GM21360 (cell line): ENCODE measurements around the gene RELL1.
"Not testable (repeated sequence)": the region's sequence is repeated elsewhere in the genome, so short reads cannot be mapped to it uniquely, and the experiment has no call there.

Experiments
- ATAC-seq: cut with Tn5 transposase; IDR thresholded peaks from one replicate; pipeline ENCODE4 v1.9.1; 2021; ENCODE audit warnings: mild to moderate bottlenecking, moderate library complexity; ENCODE audit not compliant: unreplicated experiment

RELL1 gene

GRCh38 chr4:37693450-37694190 is 7.4 kb upstream of the RELL1 start:
- no peak for ATAC-seq

DNA sequence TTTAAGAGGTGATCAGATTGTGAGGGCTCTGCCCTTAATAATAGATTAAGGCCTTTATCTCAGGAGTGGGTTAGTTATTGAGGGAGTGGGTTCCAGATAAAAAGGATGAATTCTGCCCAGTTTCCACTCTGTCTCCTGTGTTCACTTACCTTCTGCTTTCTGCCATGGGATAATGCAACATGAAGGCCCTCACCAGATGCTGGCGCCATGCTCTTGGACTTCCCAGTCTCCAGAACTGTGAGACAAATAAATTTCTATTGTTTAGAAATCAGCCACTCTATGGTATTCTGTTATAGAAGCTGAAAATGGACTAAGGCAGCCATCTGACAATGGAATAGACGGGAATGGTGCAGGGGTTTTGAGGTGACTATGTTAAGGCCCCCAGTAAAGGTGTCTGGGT is 6.9 kb upstream of the RELL1 start:
- ATAC-seq, result no peak

- ATAC-seq, result no peak
Measured at GRCh38 chr4:37690976-37691375, 4.8 kb upstream of the RELL1 start.

DNA sequence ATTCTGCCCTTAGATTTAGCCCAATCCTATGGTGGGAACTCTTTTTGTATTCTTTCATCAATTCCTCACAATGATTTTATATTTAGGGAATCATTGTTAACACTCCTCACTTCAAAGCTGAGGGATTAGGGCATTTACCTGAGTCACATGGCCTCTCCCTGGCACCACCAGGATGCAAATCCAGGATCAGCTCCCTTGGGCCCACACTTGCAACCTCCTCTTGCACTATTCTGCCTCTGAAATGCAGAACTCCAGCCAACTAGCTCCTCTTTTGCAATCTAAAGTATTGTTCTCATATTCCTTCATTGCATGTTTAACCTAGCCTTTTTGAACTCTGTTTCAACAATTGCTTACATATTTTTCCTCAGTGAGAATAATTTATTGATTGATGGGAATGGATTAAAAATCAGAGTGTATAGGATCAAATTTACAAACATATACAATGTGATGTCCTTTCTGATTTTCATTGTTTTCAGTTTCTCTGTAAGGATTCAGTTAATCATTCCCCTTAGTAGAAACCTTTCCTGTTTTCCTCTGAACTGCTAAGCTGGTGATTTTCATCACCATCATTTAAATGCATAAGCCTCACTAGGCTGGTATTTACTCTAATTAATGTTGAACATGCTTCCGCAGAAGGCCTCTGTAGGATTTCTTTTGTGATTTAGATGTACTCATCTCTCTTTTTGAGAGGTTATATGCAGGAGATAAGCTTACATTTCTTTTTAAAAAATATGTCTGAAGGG is 3.3 kb upstream of the RELL1 start:
- ATAC-seq, result no peak

DNA sequence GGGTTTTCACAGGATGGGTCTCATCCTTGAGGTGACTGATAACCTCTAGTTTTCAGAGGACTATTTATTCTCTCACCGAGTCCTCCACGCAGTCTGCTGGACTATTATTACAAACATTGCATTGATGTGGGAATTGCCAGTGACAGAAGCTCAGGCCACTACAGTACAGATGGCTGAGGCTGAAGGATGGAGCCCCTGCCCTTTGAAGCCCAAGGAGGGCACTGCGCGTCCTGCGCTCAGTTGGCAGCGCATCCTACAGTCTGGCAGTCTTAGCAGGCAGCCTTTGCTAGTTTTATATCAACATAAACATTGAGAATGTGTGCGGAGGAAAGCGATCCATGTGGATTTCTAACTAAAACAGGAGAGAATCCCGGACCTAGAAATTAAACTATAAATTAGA is 1.5 kb upstream of the RELL1 start:
- ATAC-seq, result no peak

GRCh38 chr4:37687194-37687562 is 1.0 kb upstream of the RELL1 start:
- no peak for ATAC-seq

GRCh38 chr4:37685823-37686372 is 278 bp downstream of the RELL1 start:
- peak; percentile 15 for ATAC-seq

DNA sequence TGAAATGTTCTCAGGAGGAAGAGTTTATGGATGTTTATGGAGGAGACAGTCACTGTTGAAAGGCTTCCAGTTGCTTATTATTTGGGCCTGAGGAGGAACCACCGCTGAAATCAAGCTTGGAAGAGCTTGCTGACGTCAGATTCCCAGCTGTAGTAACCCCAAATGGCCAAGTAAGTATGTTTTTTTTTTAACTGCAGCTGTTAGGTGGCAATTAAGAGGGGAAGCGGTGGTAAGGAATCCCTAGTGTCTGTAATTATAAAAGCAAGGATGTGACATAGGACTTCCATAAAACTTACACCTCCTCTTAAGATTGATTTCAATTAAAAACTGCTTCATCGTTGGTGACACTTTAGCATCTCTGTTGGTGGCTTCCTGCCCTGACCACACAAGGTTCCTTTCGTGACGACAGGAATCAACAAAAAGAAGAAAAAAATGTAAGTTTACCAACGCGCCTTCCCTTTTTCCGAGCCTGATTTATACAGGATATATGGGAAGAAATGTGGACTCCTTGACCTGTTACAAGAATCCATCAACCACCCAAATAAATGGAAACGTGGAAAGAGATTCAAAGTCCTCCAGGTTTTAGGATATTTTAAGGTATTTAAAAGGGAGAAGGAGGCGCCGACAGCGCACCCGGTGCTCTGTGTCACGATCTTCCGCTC is 884 bp downstream of the RELL1 start:
- ATAC-seq, result no peak

- ATAC-seq, result no peak
Measured at GRCh38 chr4:37684154-37684553, 2.0 kb downstream of the RELL1 start.

DNA sequence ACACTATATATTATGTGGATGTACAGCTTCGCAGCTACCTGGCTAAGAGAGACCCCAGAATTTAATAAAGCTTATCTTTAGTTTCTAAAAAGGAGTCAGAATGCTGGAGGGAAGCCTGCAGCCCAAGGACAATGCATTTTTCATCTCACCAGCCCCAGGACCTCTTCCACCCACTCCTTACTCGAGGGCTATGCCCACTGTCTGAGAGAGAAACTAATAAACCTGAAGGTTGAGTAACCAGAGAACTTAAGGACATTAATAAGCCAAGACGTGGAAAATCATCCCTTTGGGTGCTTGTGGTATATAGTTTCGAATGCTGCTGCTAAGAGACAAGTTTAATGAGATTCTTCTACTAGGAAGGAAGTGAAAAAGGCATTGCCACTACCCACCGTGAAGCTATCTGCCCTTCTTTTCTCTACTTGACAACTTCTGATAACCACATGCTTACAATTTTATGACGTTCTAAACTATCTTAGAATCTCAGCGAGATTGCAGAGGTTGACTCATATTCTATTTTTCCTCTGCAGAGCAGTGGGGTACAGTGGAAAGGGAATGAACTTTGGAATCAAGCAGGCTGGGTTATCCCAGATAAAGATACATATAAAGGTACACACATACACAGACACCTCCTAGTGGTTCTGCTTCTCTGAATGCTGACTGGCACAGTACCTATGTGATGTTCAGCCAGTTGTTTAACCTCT is 3.3 kb downstream of the RELL1 start:
- ATAC-seq, result peak; percentile 24

DNA sequence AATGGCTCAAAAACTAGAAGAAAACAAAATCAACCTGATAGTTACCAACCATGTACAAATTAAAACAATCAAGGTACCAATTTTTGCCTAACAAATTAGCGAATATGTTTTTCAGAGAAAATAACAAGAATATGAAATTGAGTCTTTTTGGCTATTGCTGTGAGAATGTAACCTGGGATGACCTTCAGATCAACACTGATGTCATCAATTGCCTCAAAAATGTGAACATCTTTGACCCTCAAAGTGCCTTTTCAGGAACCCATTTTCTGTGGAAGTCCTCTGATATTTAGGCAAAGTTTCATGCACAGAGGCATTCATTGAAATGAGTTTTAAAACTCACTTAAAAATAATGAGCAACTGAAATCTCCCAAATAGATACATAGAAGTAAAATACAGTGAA is 6.1 kb downstream of the RELL1 start:
- ATAC-seq, result no peak

DNA sequence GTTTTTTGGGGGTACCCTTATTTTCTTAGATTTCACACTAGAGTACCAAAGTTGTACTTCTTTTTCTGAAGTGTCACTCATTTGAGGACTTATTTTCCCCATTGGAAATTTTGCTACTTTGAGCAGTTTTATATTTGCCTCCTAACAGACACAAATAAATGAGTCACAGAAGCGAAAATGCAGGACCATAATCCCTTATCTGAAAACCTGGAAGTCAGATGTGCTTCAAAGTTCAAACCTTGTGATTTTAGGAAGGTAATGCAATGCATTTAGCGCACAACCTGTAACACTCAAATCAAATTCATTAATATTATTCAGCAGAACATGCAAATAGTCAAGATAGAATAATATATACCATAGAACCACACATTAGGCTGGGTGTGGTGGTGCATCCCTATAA is 6.9 kb downstream of the RELL1 start:
- no peak for ATAC-seq

DNA sequence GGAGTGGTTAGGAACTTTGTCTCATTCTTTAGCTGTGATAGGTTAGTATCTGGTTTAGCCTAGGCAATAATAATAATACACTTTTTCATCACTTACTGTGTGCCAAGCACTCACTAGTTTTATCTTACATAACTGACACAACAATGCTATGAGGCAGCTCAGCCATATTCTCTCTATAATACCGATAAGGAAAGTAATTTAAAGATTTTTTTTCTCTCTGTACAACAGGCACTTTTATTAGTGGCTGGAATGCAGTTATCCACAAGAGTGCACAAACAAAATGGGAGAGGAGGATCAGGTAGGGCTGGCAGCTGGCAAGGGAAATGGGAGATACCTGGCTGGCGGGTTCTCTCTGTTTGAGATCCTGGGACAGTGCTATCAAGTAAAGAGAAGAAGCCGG is 7.6 kb downstream of the RELL1 start:
- no peak for ATAC-seq

DNA sequence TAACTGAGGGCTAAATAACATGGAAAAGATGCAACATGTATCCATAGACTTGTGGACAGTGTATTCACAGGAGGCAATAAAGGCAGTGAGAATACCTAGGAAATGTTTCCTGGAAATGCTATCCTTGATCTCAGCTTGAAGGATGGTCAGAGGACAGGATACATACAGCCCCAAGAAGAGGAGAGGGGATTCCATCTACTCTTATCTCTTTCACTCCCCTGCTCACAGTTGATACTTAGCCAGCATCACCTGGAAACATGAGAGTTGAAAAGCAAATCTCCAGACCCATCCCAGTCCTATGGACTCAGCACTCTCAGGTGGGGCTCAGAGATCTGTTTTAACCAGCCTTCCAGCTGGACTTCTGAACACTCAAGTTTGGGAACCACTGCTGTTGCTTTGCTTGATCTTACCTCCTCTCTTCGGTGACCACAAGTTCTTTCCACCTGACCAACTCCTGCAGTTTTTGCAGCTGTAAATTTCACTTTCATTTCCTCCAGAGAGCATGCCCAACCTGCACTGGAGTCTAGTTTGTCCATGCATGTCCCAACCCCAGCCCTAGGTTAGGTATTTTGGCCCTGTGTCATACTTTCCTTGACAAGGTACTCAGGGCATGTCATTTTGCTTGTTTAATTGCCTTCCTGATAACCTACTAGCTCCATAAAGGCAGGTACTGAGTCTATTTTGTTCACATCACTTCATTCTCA is 10.4 kb downstream of the RELL1 start:
- ATAC-seq, result peak; percentile 94

DNA sequence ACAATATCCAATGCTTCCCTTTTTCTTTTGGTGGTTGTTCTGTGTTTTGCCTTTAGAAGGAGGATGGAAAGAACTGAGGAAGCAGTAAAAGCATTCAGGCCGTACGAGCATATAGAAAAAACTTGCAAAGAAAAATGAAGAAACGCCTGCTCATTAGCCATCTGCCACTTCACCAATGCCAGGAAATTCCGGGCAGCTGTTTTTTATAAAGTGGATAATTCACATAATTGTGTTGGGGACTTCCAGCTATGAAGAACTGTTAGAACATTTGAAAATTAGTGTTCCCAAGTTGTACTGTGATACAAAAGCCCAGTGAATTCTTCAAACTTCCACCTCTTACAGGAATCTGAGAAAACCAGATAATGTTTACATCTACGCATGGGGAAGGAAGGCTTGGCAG is 11.7 kb downstream of the RELL1 start:
- no peak for ATAC-seq

DNA sequence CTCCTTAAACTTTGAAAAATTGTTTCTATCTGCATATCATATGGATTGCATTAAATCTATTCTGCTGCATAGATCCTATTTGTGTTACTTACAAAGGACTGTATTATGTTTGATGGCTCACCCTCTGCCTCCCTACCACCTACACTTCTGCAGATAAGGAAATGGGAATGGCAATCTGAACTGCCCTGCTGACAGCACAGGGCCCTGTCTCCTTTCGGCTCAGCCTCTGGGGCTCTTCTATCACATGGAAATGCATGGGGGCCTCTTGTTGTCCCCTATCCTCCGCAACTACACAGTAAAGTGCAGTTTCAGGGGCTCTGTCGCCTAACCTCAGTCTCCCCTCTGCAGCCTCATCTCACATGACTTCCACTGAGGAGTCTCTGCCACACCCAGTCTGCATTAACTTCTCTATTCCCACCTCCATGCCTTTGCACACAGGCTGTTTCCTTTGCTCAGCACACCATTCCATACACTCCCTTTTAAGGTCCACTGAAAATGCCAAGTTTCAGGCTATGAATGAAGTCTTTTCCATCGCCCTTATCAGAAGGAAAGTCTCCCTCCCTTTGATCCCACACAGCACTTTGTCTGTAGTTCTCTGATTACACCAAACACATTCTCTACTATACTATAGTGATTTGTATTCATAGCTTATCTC is 12.5 kb downstream of the RELL1 start:
- ATAC-seq, result no peak

GRCh38 chr4:37671072-37671471 is 15.1 kb downstream of the RELL1 start:
- ATAC-seq, result no peak

- no peak for ATAC-seq
Measured at GRCh38 chr4:37670249-37670648, 15.9 kb downstream of the RELL1 start.

DNA sequence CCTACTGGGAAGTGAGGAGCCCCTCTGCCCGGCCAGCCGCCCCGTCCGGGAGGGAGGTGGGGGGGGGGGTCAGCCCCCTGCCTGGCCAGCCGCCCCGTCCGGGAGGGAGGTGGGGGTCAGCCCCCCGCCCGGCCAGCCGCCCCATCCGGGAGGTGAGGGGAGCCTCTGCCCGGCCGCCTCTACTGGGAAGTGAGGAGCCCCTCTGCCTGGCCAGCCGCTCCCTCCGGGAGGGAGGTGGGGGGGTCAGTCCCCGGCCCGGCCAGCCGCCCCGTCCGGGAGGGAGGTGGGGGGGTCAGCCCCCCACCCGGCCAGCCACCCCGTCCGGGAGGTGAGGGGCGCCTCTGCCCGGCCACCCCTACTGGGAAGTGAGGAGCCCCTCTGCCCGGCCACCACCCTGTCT is 17.1 kb downstream of the RELL1 start:
- ATAC-seq, result not testable (repeated sequence)
